ENCODE results near the gene LY6G5B.

Gene LY6G5B

DNA sequence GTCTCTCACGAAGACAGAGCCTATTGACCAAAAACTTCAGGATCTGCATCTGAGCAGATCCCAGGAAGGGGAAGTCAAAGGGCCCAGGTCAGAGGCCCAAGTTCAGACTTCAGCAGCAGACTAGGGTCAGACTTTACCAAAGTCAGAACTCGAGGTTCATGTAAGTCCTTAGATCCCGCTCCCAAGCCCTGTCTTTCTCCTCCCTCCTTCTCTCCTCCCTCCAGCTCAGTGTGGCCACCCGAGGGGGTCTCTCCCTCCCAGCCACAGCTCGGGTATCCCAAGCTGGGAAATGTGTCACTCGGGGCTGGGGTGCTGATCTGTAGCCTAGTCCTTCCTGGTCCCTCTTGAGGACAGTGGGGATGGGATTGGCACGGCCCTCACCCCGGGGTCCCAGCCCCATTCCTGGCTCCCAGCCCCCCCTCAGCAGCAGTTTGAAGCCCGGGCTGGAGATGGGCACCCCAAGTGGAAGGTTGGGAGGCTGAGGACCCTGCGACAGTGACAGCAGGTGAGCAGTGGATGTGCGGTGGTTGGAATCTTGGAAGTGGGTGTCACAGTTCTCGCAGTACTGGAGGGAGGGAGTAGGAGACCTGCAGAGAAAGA lies 7.6 kb upstream of the LY6G5B start:
- no peak for DNase-seq (ENCODE audit: extremely low read depth in 1 of 2, low read depth in 1 of 2)

GRCh38 chr6:31663126-31663960 lies 6.4 kb upstream of the LY6G5B start:
- DNase-seq (ENCODE audit: extremely low read depth in 1 of 2, low read depth in 1 of 2): no peak

- no peak for DNase-seq (ENCODE audit: extremely low read depth in 1 of 2, low read depth in 1 of 2)
Measured at GRCh38 chr6:31663961-31664789, 5.6 kb upstream of the LY6G5B start.

DNA sequence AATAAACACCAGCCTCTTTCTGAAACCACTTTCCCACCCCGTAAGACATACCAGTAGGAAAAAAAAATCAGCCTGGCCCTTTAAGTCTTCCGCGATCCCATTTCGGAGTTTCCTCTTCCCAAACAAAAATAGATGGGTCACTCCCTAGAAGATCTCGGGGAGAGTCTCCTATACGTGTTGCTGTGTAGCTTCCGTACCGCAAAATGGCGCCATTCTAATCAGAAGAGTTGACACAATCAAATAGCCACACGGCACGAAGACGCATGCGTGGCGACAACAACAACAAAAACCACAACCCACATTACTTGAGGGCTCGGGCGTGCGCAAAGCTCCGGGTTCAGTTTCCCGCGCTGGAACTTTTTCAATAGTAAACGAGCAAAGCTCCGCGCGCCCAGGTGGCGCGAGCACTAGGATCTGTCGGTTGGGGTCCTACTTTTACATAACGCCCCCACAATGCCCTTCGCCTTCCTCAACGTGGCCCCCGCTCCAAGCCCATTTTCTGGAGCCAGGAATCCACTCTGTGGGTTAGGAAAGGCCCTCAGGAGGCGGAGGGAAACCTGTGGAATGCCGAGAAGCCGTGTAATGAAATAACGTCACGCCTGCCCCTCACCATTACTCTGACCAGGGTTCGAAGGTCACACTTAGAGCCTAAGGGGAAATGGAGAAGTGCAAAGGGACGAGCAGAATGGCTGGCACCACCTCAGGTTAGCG lies 4.8 kb upstream of the LY6G5B start, which contains the start of gene GPANK1:
Gene GPANK1 (minus strand): TSS at position 208 of the 711 bp plus-strand sequence. CDS start 519 bp downstream, outside the sequence.
- peak; percentile 80 to 81 for DNase-seq (ENCODE audit: extremely low read depth in 1 of 2, low read depth in 1 of 2)

- peak; percentile 96 for DNase-seq (ENCODE audit: extremely low read depth in 1 of 2, low read depth in 1 of 2)
Measured at GRCh38 chr6:31665501-31666336, 4.1 kb upstream of the LY6G5B start, which contains the start of gene CSNK2B. CSNK2B (plus strand) TSS chr6:31666080; CDS start chr6:31666832, 752 bp downstream.

- DNase-seq (ENCODE audit: extremely low read depth in 1 of 2, low read depth in 1 of 2): no peak
Measured at GRCh38 chr6:31666337-31666965, 3.3 kb upstream of the LY6G5B start.

DNA sequence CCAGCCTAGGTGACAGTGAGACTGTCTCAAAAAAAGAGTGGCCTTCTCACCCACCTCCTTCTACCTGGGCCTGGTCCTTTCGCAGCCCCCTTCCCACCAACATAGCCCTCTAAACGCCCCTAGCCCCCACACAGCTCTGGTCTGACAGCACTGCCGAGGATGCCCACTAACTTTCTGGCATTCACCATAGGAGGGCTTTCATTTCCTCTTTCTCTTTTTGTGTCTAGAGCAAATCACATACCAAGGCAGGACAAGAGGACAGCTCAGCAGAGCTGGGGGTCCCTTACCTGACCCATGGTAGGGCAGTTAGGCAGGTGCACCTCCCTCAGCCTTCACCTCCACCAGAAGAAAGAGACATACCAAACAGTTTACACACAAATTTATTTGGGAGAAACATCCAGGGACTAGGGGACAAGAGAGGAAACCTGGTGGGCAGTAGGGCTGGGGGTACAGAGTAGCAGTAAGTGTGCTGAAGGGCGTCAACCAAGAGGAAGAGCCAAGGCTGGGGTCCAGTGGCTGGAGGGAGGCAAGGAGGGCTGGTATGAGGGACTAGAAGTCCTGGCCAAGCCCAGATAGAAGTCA lies 6.6 kb downstream of the LY6G5B start:
- DNase-seq (ENCODE audit: extremely low read depth in 1 of 2, low read depth in 1 of 2): no peak

DNA sequence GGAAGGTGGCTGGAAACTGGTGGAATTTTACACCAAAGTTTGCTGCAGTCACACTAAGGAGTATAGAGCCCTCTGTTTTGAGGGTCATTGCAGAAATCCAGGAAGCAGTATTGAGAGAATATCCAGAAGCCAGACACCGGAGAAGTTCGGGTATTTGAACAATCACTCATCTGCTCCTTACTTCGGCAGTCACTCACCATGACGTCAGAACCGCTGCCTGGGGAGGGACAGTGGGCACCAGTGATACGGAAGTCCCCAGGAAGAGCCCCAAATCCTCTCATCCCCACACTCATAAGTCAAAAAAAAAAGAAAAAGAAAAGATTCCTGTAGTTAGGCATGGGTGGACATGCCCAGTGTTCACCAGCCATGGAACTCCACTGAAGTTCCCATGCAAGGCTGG lies 7.1 kb downstream of the LY6G5B start:
- DNase-seq (ENCODE audit: extremely low read depth in 1 of 2, low read depth in 1 of 2): no peak

DNA sequence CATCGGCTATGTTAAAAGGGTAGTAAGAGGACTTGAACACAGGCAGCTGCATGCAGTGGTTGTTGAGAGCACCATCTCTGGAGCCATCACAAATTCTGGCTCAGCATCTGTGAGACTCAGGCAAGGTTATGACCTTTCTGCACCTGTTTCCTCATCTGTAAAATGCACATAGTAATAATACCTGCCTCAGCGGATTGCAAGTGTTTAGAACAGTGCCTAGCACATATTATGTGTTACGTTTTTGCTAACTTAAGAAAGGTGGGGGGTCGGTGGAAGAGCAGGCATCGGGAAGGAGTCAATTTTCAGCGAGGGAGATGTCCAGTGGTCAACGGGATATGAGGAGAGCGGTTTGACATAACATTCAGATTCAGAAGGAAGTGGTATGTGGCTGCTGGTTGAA lies 8.2 kb downstream of the LY6G5B start:
- no peak for DNase-seq (ENCODE audit: extremely low read depth in 1 of 2, low read depth in 1 of 2)

DNA sequence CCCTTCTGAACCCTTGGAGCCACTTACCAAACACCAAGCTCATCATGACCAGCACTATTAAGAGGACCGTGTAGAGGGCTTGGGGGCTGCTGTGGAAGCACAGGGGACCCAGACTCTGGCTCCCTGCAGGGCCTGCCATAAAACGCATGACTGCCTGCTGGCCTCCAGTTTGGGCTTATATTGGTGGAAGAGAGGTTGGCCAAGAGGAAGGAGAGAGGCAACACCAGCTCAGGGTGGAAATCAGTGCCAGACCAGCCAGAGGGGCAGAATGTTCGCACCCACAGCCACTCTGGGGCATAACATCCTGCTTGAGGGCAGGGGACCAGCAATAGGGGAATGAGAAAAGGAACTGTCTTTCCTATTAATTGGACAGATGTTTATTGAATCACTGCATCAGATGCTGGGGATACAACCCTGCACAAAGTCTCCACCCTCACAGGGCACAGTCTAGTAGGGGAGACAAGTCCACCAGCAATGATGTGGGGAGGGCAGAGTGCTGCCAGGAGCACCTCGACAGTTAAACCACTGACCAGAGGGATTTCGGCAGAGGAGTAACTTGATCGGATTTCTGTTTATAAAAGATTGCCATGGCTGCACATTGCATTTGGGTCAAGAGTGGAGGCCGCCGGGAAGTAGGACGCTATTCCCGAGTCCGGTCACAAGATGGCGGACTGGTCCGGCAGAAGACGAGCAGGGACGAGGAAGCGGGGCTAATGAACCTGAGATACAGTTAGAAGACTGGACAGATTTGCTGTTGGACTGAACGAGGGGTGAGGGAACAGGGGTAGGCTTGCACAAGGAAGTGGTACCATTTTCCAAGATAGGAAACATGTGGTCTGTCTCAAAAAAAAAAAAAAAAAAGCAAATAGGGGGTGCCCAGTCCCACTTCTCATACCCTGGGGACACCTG lies 10.7 kb downstream of the LY6G5B start, which contains the start of gene LY6G5C:
Gene LY6G5C (minus strand): TSS at position 842 of the 909 bp plus-strand sequence. CDS start 694 bp downstream, at position 148.
- peak in 1 of 2 donors; percentile 25 for DNase-seq (ENCODE audit: extremely low read depth in 1 of 2, low read depth in 1 of 2)

DNA sequence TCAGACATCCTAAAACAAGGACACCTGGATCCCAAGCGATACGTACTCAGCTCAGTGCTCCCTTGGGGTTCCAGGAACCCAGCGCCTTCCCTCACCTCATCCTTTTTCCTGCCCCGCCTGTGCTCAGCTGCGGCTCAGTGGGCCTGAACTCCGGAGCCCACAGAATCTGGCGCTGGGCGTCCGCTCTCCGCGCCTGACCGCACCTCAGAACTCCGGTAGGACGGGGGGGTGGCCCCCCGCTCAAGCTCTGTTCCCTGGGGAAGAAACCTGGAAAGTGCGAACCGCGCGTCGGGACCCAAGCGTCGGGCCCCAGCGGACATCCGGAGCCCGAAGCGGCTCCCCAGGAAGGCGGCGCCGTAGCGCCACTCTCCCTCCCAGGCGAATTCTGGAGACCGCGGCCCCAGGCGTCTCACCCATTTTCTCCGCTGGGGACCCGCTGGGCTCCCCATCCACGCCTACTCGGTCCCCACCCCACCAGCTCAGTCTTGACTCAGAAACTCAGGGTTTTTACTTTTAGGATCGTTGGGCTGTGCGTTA lies 11.4 kb downstream of the LY6G5B start:
- DNase-seq (ENCODE audit: extremely low read depth in 1 of 2, low read depth in 1 of 2): no peak

DNA sequence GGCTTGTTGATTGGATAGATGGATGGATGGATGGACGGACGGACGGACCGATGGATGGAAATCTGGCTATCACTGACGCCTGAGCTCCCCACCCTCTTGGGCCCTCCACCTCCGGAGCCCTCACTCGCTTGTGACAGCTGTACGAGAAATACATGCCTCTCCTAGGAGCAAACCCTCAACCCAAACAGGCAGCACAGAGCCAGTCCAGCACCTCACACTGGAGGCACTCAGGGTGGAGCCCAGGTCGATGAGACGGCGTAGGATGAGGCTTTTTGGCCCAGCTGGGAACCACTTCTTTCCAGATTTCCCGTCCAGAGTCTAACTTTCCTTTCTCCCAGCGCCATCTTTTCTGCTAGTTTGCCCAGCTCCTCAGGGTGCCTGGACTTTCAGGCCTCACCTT lies 13.8 kb downstream of the LY6G5B start:
- no peak for DNase-seq (ENCODE audit: extremely low read depth in 1 of 2, low read depth in 1 of 2)

DNA sequence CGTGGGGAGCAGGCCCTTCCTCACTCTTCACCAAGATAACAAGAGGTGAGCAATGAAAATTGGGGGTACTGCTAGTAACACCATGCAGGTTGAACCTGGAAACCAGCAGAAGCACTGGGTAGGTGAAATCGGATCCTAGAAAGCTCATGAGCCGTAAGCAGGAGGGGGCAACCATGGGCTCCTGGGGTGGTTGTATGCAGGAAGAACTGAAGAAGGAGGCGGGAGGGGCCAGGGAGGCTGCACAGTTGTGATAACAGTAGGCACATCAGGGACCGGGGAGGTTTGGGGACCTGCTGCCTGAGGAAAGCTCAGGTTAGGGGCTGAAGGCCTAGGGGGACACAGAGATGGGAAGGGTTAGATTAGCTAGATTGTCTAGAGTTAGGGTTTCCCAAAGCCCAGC lies 16.7 kb downstream of the LY6G5B start:
- no peak for DNase-seq (ENCODE audit: extremely low read depth in 1 of 2, low read depth in 1 of 2)

- DNase-seq (ENCODE audit: extremely low read depth in 1 of 2, low read depth in 1 of 2): no peak
Measured at GRCh38 chr6:31687321-31687720, 17.5 kb downstream of the LY6G5B start.

GRCh38 chr6:31687860-31688693 lies 18.3 kb downstream of the LY6G5B start:
- no peak for DNase-seq (ENCODE audit: extremely low read depth in 1 of 2, low read depth in 1 of 2)

- no peak for DNase-seq (ENCODE audit: extremely low read depth in 1 of 2, low read depth in 1 of 2)
Measured at GRCh38 chr6:31689249-31690110, 19.7 kb downstream of the LY6G5B start.
